ENCODE data around the gene COPS3.

DNA sequence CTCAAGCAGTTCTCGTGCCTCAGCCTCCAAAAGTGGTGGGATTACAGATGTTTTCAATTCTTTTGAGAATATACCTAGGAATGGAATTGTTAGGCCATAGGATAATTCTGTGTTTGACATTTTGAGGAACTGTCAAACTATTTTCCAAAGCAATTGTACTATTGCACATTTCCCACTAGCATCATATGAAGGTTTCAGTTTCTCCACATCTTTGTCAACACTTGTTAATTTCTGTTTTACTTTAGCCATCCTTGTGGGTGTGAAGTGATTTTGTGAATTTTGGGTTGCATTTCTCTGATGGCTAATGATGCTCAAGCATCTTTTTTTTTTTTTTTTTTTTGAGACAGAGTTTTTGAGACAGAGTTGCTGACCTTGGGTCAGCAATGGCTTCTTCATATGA lies 28.3 kb upstream of the COPS3 start:
- TF ChIP-seq MAFK (IDR thresholded peaks at IDR 0.05; ENCODE audit: low read depth, low read length), result no peak
- TF ChIP-seq RCOR1 (IDR thresholded peaks at IDR 0.05; ENCODE audit: insufficient replicate concordance, low read length), result no peak
- TF ChIP-seq, protein P1, sequence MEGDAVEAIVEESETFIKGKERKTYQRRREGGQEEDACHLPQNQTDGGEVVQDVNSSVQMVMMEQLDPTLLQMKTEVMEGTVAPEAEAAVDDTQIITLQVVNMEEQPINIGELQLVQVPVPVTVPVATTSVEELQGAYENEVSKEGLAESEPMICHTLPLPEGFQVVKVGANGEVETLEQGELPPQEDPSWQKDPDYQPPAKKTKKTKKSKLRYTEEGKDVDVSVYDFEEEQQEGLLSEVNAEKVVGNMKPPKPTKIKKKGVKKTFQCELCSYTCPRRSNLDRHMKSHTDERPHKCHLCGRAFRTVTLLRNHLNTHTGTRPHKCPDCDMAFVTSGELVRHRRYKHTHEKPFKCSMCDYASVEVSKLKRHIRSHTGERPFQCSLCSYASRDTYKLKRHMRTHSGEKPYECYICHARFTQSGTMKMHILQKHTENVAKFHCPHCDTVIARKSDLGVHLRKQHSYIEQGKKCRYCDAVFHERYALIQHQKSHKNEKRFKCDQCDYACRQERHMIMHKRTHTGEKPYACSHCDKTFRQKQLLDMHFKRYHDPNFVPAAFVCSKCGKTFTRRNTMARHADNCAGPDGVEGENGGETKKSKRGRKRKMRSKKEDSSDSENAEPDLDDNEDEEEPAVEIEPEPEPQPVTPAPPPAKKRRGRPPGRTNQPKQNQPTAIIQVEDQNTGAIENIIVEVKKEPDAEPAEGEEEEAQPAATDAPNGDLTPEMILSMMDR (conservative IDR thresholded peaks at IDR 0.05; ENCODE audit: low read depth, low read length), result no peak
- TF ChIP-seq POLR2A (IDR thresholded peaks at IDR 0.05; ENCODE audit: low read depth, low read length), result no peak
- no peak for TF ChIP-seq RFX5 (IDR thresholded peaks at IDR 0.05; ENCODE audit: low read depth, low read length)
- TF ChIP-seq NFE2L2 (IDR thresholded peaks at IDR 0.05; ENCODE audit: low read depth, low read length), result no peak
